ENCODE data around the gene KHDRBS1. TPM values are rescaled to one million over a fixed set of nuclear protein-coding genes. Genes with fewer than 3 reads are reported as not detected.

KHDRBS1 gene, protein sequence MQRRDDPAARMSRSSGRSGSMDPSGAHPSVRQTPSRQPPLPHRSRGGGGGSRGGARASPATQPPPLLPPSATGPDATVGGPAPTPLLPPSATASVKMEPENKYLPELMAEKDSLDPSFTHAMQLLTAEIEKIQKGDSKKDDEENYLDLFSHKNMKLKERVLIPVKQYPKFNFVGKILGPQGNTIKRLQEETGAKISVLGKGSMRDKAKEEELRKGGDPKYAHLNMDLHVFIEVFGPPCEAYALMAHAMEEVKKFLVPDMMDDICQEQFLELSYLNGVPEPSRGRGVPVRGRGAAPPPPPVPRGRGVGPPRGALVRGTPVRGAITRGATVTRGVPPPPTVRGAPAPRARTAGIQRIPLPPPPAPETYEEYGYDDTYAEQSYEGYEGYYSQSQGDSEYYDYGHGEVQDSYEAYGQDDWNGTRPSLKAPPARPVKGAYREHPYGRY
- 84.8 TPM for total RNA-seq
- 85.0 TPM for polyA plus RNA-seq

DNA sequence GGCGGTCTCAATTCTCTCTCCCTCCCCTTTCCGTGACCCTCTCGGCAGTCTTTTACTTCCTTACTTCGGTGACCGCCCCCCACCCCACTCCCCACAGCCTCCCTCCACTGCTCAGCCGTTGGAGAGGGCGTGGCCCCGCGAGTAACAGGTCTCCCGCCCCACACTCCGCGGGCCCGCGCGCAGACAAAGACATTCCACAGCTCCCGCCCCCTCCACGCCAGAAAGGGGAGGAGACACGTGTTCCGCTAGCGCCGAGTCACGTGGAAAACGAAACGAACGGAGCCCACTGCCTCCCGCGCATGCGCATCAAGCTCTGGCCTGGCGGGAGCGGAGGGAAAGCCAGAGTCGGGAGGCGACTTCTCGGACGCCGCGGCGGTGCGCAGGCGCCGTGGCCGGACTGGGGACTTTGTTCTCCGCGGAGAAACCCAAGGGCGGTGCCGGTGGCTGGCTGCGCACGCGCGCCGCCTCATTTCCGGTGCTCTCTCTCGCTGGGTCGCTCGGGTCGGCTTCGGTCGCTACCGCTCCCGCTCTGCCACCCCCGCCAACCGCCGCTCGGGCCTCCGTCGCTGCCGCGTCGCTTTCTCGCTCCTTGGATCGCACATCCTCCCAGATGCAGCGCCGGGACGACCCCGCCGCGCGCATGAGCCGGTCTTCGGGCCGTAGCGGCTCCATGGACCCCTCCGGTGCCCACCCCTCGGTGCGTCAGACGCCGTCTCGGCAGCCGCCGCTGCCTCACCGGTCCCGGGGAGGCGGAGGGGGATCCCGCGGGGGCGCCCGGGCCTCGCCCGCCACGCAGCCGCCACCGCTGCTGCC, at the start of gene KHDRBS1:
KHDRBS1 (plus strand) TSS at position 483 of the 813 bp plus-strand sequence; CDS start at position 611, 128 bp downstream.
- Histone ChIP-seq H3K4me1 (ENCODE audit: insufficient read depth) (no peaks in the 10 kb centered on the region), H3K4me3 (ENCODE audit: low read depth, low read length) (peak within 1 kb of the TSS; percentile 86), H3K27ac (ENCODE audit: low read depth) (peak within 1 kb of the TSS; percentile 92), H3K36me3 (ENCODE audit: insufficient read depth) (no peaks in the 10 kb centered on the region)
- WGBS: under 1% methylated on average over 101 of the region's 101 CpGs
- peak; percentile 99 for DNase-seq (ENCODE audit: extremely low spot score)

DNA sequence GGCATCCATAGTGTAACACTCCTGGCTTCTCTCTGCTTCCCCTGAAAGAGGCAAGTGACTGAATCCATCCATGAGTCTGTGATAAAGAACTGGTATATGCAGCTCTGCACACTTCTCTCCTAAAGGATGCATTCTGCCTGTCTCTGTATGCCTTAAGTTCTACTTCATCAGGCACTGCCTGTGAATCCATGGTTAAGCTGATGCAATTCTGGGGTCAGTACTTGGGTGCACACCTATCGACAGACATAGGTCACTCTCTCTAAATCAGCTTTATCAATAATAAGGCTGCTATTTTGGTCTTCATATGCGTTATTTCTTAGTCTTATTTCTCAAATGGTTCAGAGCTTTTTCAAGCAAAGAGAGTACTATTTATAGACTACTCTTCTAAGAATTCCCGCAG, 42.8 kb upstream of the KHDRBS1 start:
- WGBS: 85% methylated on average over 3 of the region's 3 CpGs
- DNase-seq (ENCODE audit: extremely low spot score): no peak
- H3K27ac ChIP-seq (ENCODE audit: low read depth): no peak overlapping the region
- no peak overlapping the region for H3K4me3 ChIP-seq (ENCODE audit: low read depth, low read length)
- H3K36me3 ChIP-seq (ENCODE audit: insufficient read depth): no peaks in the 10 kb centered on the region
- H3K4me1 ChIP-seq (ENCODE audit: insufficient read depth): no peaks in the 10 kb centered on the region

DNA sequence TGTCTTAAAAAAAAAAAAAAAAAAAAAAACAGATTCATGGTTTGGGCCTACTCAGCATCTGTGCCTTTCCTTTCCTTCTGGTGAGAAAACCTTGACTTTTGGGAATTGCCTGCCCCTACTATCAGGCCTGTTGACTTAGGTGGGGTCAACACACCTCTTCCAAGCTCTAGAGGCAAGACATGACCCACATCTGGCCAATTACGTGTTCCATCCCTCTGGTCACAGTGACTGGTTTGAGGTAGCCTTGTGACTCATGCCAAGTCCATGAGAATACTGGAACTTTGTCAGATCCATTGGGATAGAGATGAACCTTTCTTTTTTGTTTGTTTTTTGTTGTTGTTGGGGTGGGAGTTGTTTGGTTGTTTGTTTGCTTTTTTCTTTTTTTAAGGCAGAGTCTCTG, 37.3 kb upstream of the KHDRBS1 start:
- DNase-seq (ENCODE audit: extremely low spot score): no peak
- Histone ChIP-seq H3K4me3 (ENCODE audit: low read depth, low read length) (no peak overlapping the region), H3K36me3 (ENCODE audit: insufficient read depth) (no peaks in the 10 kb centered on the region), H3K4me1 (ENCODE audit: insufficient read depth) (no peaks in the 10 kb centered on the region), H3K27ac (ENCODE audit: low read depth) (no peak overlapping the region)
- 97% methylated on average over 1 of the region's 1 CpG for WGBS

DNA sequence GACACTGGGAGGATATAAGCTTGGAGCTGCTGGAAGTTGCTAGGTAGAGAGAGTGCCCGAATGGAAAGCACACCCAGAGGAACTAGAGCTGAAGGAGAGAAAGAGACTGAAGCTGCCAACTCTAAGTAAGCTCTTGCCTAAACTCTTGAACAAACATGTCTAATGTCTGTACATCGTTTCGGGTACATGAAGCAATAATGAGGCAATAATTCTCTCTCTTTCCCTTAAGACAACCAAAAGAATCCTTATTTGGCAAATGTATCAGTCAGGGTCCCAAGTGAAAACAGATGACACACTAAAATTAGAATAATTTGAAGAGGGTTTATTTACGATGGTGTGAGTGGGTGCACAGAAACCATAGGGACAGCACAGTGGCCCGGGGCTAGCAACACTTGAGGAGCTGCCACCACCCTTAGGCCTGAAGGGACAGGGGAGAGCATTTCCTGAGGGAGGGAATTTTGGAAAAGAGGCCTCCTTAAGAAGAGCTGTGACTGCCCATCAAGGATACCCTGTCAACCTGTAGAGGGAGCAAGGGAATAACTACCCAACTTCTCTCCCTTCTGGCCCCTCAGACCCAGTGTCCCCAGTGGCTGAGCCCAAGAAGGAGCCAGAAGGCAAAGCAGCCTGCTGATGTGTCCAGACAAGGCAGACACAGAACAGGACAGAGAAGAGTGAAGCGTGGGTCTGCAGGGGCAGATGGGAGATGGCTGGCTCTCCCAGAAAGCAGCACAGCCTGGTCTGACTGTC, 36.1 kb upstream of the KHDRBS1 start:
- 49% methylated on average over 6 of the region's 6 CpGs for WGBS
- no peak for DNase-seq (ENCODE audit: extremely low spot score)

DNA sequence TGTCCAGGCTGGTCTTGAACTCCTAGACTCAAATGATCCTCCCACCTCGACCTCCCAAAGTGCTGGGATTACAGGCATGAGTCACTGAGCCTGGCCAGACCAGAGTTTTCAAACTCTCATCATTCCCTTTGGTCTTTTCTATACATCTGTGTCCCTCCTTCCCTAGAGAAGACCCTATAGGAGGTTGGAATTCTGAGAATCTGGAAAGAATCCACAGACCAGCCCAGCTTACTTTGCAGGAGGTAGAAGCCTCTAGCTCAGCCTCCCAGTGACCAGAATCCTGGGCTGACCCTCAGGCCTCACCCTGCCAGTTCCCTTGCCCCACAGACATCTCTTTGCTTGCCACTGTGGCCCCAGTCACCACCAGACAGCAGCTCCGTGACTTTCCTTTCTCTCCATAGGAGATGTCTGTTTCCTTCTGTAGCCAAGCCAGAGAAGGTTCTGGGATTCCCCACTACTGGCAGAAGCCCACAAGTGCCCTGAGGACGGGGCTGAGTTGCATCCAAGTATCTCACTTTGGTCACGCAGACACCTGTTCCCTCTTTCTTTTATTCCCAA, 34.7 kb upstream of the KHDRBS1 start:
- DNase-seq (ENCODE audit: extremely low spot score): no peak
- no peak overlapping the region for H3K4me3 ChIP-seq (ENCODE audit: low read depth, low read length)
- H3K27ac ChIP-seq (ENCODE audit: low read depth): no peak overlapping the region
- no peaks in the 10 kb centered on the region for H3K4me1 ChIP-seq (ENCODE audit: insufficient read depth)
- H3K36me3 ChIP-seq (ENCODE audit: insufficient read depth): no peaks in the 10 kb centered on the region
- 75% methylated on average over 4 of the region's 4 CpGs for WGBS

More for the DNA sequence above, 36.1 kb upstream of the KHDRBS1 start:
- no peak overlapping the region for H3K27ac ChIP-seq (ENCODE audit: low read depth)
- H3K4me1 ChIP-seq (ENCODE audit: insufficient read depth): no peaks in the 10 kb centered on the region
- H3K36me3 ChIP-seq (ENCODE audit: insufficient read depth): no peaks in the 10 kb centered on the region
- no peak overlapping the region for H3K4me3 ChIP-seq (ENCODE audit: low read depth, low read length)

DNA sequence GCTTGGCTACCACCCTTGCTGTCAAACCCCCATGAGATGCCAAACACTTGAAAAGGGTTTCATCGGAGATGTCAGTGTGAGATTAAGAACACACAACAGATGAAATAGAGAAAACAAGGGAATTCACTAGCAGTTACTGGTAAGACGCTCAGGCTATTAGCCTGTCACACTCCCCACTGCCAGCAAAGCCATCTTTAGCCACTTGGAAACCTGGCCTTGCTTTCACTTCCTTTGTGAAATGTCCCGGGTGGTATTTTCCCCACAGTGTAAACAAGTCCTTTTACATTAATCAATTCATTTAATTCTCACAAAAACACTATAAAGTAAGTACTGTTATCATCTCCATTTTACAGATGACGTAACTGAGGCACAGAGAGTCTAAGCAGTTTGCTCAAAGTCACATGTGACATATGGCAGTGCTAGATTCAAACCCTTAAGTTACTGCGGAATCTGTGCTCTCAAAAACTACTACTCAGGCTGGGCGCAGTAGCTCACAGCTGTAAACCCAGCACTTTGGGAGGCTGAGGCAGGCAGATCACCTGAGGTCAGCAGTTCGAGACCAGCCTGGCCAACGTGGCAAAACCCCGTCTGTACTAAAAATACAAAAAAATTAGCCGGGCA, 32.7 kb upstream of the KHDRBS1 start:
- Histone ChIP-seq H3K4me3 (ENCODE audit: low read depth, low read length) (no peak overlapping the region), H3K27ac (ENCODE audit: low read depth) (no peak overlapping the region), H3K36me3 (ENCODE audit: insufficient read depth) (no peaks in the 10 kb centered on the region), H3K4me1 (ENCODE audit: insufficient read depth) (no peaks in the 10 kb centered on the region)
- WGBS: 81% methylated on average over 10 of the region's 10 CpGs
- no peak for DNase-seq (ENCODE audit: extremely low spot score)

DNA sequence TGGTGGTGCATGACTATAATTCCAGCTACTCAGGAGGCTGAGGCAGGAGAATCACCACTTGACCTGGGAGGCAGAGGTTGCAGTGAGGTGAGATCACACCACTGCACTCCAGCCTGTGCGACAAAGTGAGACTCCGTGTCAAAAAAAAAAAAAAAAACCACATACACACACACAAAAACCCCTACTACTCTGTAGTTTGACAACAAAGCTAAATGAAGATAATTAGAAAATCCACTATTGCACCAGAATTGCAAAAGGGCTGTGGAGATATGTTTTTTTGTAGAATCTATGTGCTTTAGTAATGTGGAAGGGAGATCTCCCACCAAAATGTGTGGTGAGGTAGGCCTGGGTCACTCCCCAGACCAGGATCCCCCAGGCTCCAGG, 32.2 kb upstream of the KHDRBS1 start:
- no peaks in the 10 kb centered on the region for H3K36me3 ChIP-seq (ENCODE audit: insufficient read depth)
- 90% methylated on average over 2 of the region's 2 CpGs for WGBS
- DNase-seq (ENCODE audit: extremely low spot score): no peak
- no peak overlapping the region for H3K4me3 ChIP-seq (ENCODE audit: low read depth, low read length)
- no peak overlapping the region for H3K27ac ChIP-seq (ENCODE audit: low read depth)
- no peaks in the 10 kb centered on the region for H3K4me1 ChIP-seq (ENCODE audit: insufficient read depth)

DNA sequence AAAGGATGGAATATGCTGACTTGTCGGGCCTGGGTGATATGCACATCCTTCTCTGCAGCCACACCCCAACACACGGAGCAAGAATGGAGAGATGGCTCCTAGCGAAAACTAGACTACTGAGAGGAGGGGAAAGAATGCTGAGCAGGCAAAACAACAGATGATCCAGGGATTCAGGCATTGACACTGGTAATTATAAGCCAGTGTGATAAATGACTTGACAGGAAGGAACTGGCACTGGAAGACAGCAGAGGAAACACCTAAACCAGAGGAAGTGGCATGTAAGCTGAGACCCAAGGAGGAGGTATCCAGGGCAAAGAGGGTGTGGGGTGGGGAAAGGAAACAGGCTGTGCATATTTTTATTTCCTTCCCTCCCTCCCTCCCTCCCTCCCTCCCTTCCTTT, 31.7 kb upstream of the KHDRBS1 start:
- no peaks in the 10 kb centered on the region for H3K36me3 ChIP-seq (ENCODE audit: insufficient read depth)
- H3K27ac ChIP-seq (ENCODE audit: low read depth): no peak overlapping the region
- no peak for DNase-seq (ENCODE audit: extremely low spot score)
- WGBS: 55% methylated on average over 3 of the region's 3 CpGs
- no peaks in the 10 kb centered on the region for H3K4me1 ChIP-seq (ENCODE audit: insufficient read depth)
- H3K4me3 ChIP-seq (ENCODE audit: low read depth, low read length): no peak overlapping the region

DNA sequence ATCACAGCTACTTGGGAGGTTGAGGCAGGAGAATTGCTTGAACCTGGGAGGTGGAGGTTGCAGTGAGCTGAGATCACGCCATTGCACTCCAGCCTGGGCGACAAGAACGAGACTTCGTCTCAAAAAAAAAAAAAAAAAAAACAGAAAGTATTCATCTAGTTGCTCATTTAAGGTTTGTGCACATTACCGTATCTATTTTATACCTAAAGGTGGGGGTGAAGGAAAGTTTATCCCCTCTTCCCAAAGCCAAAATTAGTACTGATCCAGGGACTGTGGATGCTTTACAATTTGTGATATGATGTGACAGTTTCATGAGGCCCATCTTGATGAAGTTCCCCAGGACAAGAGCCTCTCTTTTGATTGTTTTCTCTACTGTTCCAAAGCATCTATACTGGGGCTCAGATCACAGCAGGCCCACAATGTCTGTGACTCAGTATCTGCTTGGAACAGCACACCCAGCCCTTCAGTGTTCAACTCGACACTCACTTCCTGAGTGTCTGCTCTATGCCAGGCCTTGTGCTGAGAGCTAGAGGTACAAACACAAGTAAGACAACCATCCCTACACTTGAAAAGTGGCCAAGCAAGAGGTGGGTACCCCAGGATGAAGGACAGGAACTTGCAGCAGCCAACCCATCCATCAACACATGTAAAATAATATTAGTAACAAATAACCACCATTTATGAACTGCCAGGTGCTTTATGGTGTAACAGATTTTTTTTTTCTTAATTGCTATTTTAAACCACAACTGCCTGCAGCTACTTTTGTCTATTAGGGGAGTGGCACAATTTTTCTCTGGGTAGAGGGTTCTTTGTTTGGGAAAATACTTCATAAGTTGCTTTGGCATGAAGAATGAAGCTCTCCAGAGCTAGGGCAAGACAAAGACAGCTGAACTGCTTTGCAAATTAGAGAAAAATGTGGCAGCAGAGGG, 29.0 kb upstream of the KHDRBS1 start:
- H3K36me3 ChIP-seq (ENCODE audit: insufficient read depth): no peaks in the 10 kb centered on the region
- H3K4me1 ChIP-seq (ENCODE audit: insufficient read depth): no peaks in the 10 kb centered on the region
- H3K27ac ChIP-seq (ENCODE audit: low read depth): no peak overlapping the region
- DNase-seq (ENCODE audit: extremely low spot score): no peak
- WGBS: 84% methylated on average over 6 of the region's 6 CpGs
- no peak overlapping the region for H3K4me3 ChIP-seq (ENCODE audit: low read depth, low read length)

DNA sequence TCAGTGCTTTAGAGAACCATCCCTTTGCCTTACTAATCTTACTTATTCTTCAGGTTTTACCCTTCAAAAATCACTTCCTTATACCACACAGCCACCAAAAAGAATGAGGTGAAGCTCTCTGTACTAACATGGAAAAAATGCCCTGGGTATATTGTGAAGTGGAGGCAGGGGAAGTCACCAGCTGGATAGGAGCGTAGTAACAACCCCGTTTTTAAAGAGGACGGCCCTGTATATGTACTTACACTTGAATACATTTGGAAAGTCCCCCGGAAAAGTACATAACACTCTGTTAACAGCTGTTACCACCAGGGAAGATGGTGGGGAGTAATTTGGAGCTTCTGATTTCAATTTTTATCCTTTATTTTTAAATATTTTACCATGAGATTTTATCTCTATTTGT, 28.2 kb upstream of the KHDRBS1 start:
- no peak overlapping the region for H3K4me3 ChIP-seq (ENCODE audit: low read depth, low read length)
- no peak overlapping the region for H3K27ac ChIP-seq (ENCODE audit: low read depth)

DNA sequence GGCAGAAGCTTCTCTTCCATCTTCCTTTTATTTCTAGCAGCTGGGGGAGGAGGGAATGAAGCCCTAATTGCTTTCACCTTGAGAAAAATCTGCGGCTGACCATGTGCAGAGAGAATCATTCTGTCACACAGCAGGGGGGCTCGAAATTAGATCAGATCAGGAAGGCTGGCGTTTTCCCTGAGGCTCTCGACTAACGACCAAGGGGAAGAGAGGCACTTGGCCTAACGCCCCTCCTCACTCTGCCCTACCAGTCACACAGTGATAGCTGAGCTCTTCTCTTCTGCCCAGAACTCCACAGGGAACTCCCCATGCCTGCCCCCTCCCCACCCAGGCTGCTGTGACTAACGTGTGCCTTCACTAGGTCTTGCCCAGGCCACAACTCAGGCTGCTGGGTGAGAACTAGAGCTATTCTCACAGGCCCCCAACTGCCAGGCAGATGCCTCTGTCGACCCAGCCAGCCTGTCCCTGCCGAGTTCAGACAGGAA, 26.5 kb upstream of the KHDRBS1 start:
- Histone ChIP-seq H3K4me1 (ENCODE audit: insufficient read depth) (no peaks in the 10 kb centered on the region), H3K27ac (ENCODE audit: low read depth) (no peak overlapping the region), H3K36me3 (ENCODE audit: insufficient read depth) (no peaks in the 10 kb centered on the region), H3K4me3 (ENCODE audit: low read depth, low read length) (no peak overlapping the region)
- 66% methylated on average over 9 of the region's 9 CpGs for WGBS
- no peak for DNase-seq (ENCODE audit: extremely low spot score)

More for the DNA sequence above, 28.2 kb upstream of the KHDRBS1 start:
- 23% methylated on average over 4 of the region's 4 CpGs for WGBS
- Histone ChIP-seq H3K4me1 (ENCODE audit: insufficient read depth) (no peaks in the 10 kb centered on the region), H3K36me3 (ENCODE audit: insufficient read depth) (no peaks in the 10 kb centered on the region)
- DNase-seq (ENCODE audit: extremely low spot score): no peak

DNA sequence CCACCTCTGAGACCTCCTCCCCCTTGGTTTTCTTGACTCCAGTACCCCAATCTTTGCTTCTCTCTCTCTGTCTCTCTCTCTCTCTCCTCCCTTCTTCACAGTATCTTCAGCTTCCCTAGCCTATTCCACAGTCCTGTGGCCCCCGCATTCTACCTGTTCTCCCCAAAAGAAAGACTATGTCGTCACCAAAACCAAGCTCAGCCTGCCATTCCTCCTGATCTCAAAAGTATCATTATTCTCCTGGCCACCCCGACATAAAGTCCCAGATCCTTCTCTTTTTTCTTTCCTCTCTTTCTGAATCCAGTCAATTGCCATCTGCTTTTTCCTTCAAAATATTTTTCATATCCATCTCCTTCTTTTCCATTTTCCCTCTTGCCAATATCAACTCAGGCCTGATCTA, 23.7 kb upstream of the KHDRBS1 start:
- 95% methylated on average over 3 of the region's 3 CpGs for WGBS
- no peak overlapping the region for H3K4me3 ChIP-seq (ENCODE audit: low read depth, low read length)
- H3K27ac ChIP-seq (ENCODE audit: low read depth): no peak overlapping the region
- no peaks in the 10 kb centered on the region for H3K4me1 ChIP-seq (ENCODE audit: insufficient read depth)
- H3K36me3 ChIP-seq (ENCODE audit: insufficient read depth): no peaks in the 10 kb centered on the region
- DNase-seq (ENCODE audit: extremely low spot score): no peak
